HCT116 (cell line): ENCODE data around the gene BRIP1. TPM values are rescaled to one million over a fixed set of nuclear protein-coding genes. Genes with fewer than 3 reads are reported as not detected.

ENCODE experiments used
- ATAC-seq: fragments of 200-7000 bp; cut with Tn5 transposase; 2 replicates; pipeline ENCODE4 v1.9.1; 2020; ENCODE audit warnings: mild to moderate bottlenecking, moderate library complexity
- BruUV-seq: library from RNA; stranded (reverse); fragments of 400-500 nt; replicated peaks from 2 replicates; lab custom pipeline; 2021; lab: Mats Ljungman, UMichigan
- CTCF ChIA-PET: fragments of 300-600 bp; sonication (Branson Sonifier 250); formaldehyde crosslinking; loops from one replicate; lab custom pipeline; 2021; ENCODE audit warnings: antibody characterized with exemption; lab: Charles Lee
- POLR2A ChIA-PET: fragments of 300-600, 350-600 bp; sonication (Branson Sonifier 250); formaldehyde crosslinking; loops from one replicate; lab custom pipeline; 2021; ENCODE audit warnings: antibody characterized with exemption; lab: Charles Lee
- RAD21 ChIA-PET, 2 experiments: fragments of 300-600 bp; sonication (Branson Sonifier 250); formaldehyde crosslinking; loops; one replicate each; lab custom pipeline; 2023; ENCODE audit warnings: low total read pairs in 2 of 2; ENCODE audit not compliant: uncharacterized antibody in 2 of 2, unreplicated experiment in 2 of 2, low non-redundant PET in 1 of 2; lab: Charles Lee
- DNase-seq: peaks from one replicate; pipeline ENCODE4 v3.0.0-alpha.2; 2010; ENCODE audit warnings: low read depth, low spot score
- H2AFZ ChIP-seq: fragments of 200-600 bp; shearing (Covaris generic), sonication (generic); 2 replicates; pipeline ENCODE4 v1.6.1; 2017; ENCODE audit warnings: low read depth, mixed run types, mixed read lengths, antibody characterized with exemption, low read length; ENCODE audit not compliant: poor library complexity, severe bottlenecking
- H3K27ac ChIP-seq: 2 replicates; pipeline ENCODE4 v1.5.1; 2012; ENCODE audit warnings: low read depth, low read length
- H3K27me3 ChIP-seq: fragments of 200-600 bp; sonication (generic); 2 replicates; pipeline ENCODE4 v1.6.1; 2016; ENCODE audit warnings: mixed run types, low read length, mixed read lengths; ENCODE audit not compliant: insufficient read depth
- H3K36me3 ChIP-seq, 2 experiments: fragments of 200-500 bp in 1 of 2; fragments of 200-600 bp in 1 of 2; sonication (Bioruptor generic) in 1 of 2; sonication (generic) in 1 of 2; 2 replicates each; pipeline versions ENCODE4 v1.5.1 to v1.6.1; 2014 to 2016; ENCODE audit warnings: low read length in 2 of 2, inconsistent platforms in 1 of 2, mixed read lengths in 1 of 2, mixed run types in 1 of 2; ENCODE audit not compliant: insufficient read depth in 2 of 2, control insufficient read depth in 1 of 2
- H3K4me1 ChIP-seq, 2 experiments: fragments of 200-600 bp in 1 of 2; sonication (generic) in 1 of 2; 2 replicates each; pipeline versions ENCODE4 v1.5.1 to v1.6.1; 2012 to 2017; ENCODE audit warnings: low read length in 2 of 2, inconsistent platforms in 1 of 2, mild to moderate bottlenecking in 1 of 2, mixed read lengths in 1 of 2, mixed run types in 1 of 2, moderate library complexity in 1 of 2; ENCODE audit not compliant: insufficient read depth in 2 of 2, control insufficient read depth in 1 of 2
- H3K4me2 ChIP-seq: fragments of 200-600 bp; sonication (generic); 2 replicates; pipeline ENCODE4 v1.6.1; 2017; ENCODE audit warnings: mixed run types, low read length, mixed read lengths
- H3K4me3 ChIP-seq, 2 experiments: fragments of 200-600 bp in 1 of 2; sonication (generic) in 1 of 2; replicated peaks in 1 of 2; 2 replicates each; pipeline ENCODE4 v1.5.1; 2011 to 2016; ENCODE audit warnings: low read length in 2 of 2, control low read depth in 1 of 2, low read depth in 1 of 2, mild to moderate bottlenecking in 1 of 2, mixed read lengths in 1 of 2, mixed run types in 1 of 2
- H3K79me2 ChIP-seq: fragments of 200-600 bp; sonication (generic); 2 replicates; pipeline ENCODE4 v1.6.1; 2017; ENCODE audit warnings: mild to moderate bottlenecking, mixed run types, low read length, moderate library complexity, mixed read lengths; ENCODE audit not compliant: insufficient read depth
- H3K9ac ChIP-seq: fragments of 200-600 bp; sonication (generic); 2 replicates; pipeline ENCODE4 v1.6.1; 2016; ENCODE audit warnings: low read length, mixed read lengths
- H3K9me2 ChIP-seq: fragments of 200-600 bp; sonication (generic), shearing (Covaris generic); 2 replicates; pipeline ENCODE4 v1.6.1; 2017; ENCODE audit warnings: mixed run types, mild to moderate bottlenecking, moderate library complexity; ENCODE audit not compliant: insufficient read depth
- H3K9me3 ChIP-seq, 2 experiments: fragments of 200-500 bp in 1 of 2; fragments of 200-600 bp in 1 of 2; sonication (Bioruptor generic) in 1 of 2; sonication (generic) in 1 of 2; 2 replicates each; pipeline ENCODE4 v1.6.1; 2014 to 2017; ENCODE audit warnings: low read length in 2 of 2, mixed read lengths in 2 of 2, inconsistent platforms in 1 of 2, low read depth in 1 of 2, mild to moderate bottlenecking in 1 of 2, mixed run types in 1 of 2, moderate library complexity in 1 of 2; ENCODE audit not compliant: control insufficient read depth in 1 of 2, insufficient read depth in 1 of 2
- H4K20me1 ChIP-seq: fragments of 200-600 bp; sonication (generic), shearing (Covaris generic); 2 replicates; pipeline ENCODE4 v1.6.1; 2017; ENCODE audit warnings: mixed run types, mild to moderate bottlenecking, moderate library complexity; ENCODE audit not compliant: insufficient read depth
- CBX3 ChIP-seq: IDR thresholded peaks from 2 replicates; pipeline ENCODE4 v1.6.1; 2012; ENCODE audit warnings: low read depth
- EZH2 ChIP-seq: fragments of 200-600 bp; sonication (generic); IDR thresholded peaks from 2 replicates; pipeline ENCODE4 v1.6.1; 2017; ENCODE audit warnings: antibody characterized with exemption, mixed run types
- FOSL1 ChIP-seq: IDR thresholded peaks from 2 replicates; pipeline ENCODE4 v1.6.1; 2012; ENCODE audit warnings: low read depth
- POLR2A ChIP-seq: IDR thresholded peaks from 2 replicates; pipeline ENCODE4 v1.7.0; 2011; ENCODE audit warnings: borderline replicate concordance; ENCODE audit not compliant: insufficient read depth, insufficient read length; ENCODE audit errors: extremely low read depth
- REST ChIP-seq: IDR thresholded peaks from 2 replicates; pipeline ENCODE4 v1.6.1; 2012; ENCODE audit warnings: low read depth
- SIN3A ChIP-seq: IDR thresholded peaks from 2 replicates; pipeline ENCODE4 v1.6.1; 2012; ENCODE audit warnings: low read depth
- SP1 ChIP-seq: IDR thresholded peaks from 2 replicates; pipeline ENCODE4 v1.6.1; 2012; ENCODE audit warnings: low read depth
- intact Hi-C: fragments of 100-400 bp; cut with micrococcal nuclease; formaldehyde crosslinking; loops from 2 replicates; pipeline ENCODE4 v1.10.0; 2022
- total RNA-seq: library from RNA; stranded (reverse); gene quantifications from one replicate; pipeline ENCODE4 v1.2.1, GENCODE V29; 2021; ENCODE audit not compliant: unreplicated experiment

Gene BRIP1
- total RNA-seq, 1 experiment from 2014 or later = 22.2 TPM

GRCh38 chr17:61631800-61632199, 231.5 kb downstream of the BRIP1 start:
- DNase-seq = no peak
- POLR2A ChIA-PET = no interaction called here
- CTCF ChIA-PET = no interaction called here
- ATAC-seq = no peak
- RAD21 ChIA-PET = no interaction called here
- H3K4me1 ChIP-seq = no peaks in the 10 kb centered on the region
- H3K4me3 ChIP-seq = no peak overlapping the region
- H3K9me3 ChIP-seq = 0 out of 4 replicates have a peak, but pooled peaks cover 0 to 3% of the 10 kb centered on the region in 2 experiments
- no peak overlapping the region for H3K27ac ChIP-seq
- no peaks in the 10 kb centered on the region for H3K27me3 ChIP-seq
- no peaks in the 10 kb centered on the region for H3K79me2 ChIP-seq
- no peak overlapping the region for H3K9ac ChIP-seq
- BruUV-seq = no TSS peak
- no peak overlapping the region for H2AFZ ChIP-seq
- no peak overlapping the region for H3K4me2 ChIP-seq
- 0 out of 2 replicates have a peak, but pooled peaks cover 6% of the 10 kb centered on the region for H3K9me2 ChIP-seq
- intact Hi-C loops = loop anchor here (10.0 kb wide), 1 partner anchor 593 kb away; no protein-coding TSS in a partner anchor
- H3K36me3 ChIP-seq = no peaks in the 10 kb centered on the region
- TF ChIP-seq EZH2 (no peak), FOSL1 (no peak), SP1 (no peak), REST (no peak), POLR2A (no peak), SIN3A (no peak), CBX3 (no peak)
- no peaks in the 10 kb centered on the region for H4K20me1 ChIP-seq

Other genes with a start within 250 kb of the BRIP1 start
- 40.5 TPM for gene INTS2, start 64.5 kb upstream of the BRIP1 start, total RNA-seq
- 96.0 TPM for gene MED13, start 201.8 kb upstream of the BRIP1 start, total RNA-seq